ENCODE data around the gene TRMT44. TPM values are rescaled to one million over a fixed set of nuclear protein-coding genes. Genes with fewer than 3 reads are reported as not detected.

The TRMT44 gene
- total and polyA plus RNA-seq, 2 of the 13 experiments (the other 11 are each of a cell fraction or from before 2014, with no cell fraction given) = 5.8 to 8.6 TPM

DNA sequence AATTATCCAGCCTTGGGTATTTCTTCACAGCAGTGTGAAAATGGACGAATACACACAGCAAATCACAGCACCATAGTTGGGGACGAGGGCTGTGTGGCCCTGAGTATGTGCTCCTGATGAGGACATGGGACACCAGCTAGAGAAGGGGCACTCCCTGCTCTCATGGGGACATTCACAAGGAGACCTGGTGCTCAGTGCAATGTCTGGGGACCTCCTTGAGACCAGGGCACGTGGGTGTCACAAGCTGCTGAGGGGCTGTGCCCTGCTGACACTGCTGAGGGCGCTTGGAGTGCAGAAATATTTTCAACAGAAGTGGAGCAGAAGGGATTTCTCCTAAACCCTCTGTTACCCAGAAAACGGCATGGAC is 65.4 kb downstream of the TRMT44 start:
- Histone ChIP-seq H3K36me3 (replicated peaks in 1 of 2; ENCODE audit: control insufficient read depth in 1 of 2, insufficient read depth in 2 of 2, low read length in 2 of 2) (no peaks in the 10 kb centered on the region), H3K4me3 (replicated peaks in 1 of 3; ENCODE audit: insufficient read depth in 1 of 3, low read depth in 2 of 3, low read length in 3 of 3) (no peak overlapping the region), H3K9me3 (ENCODE audit: low read length) (no peaks in the 10 kb centered on the region), H3K9ac (ENCODE audit: insufficient read depth, low read depth, low read length) (no peak overlapping the region), H3K27me3 (ENCODE audit: control insufficient read depth in 1 of 2, insufficient read depth in 2 of 2, low read length in 2 of 2) (peaks cover 11 to 53% of the 10 kb centered on the region in 2 experiments; a peak in 4 of 5 replicates), H2AFZ (ENCODE audit: low read length) (no peak overlapping the region), H3K27ac (ENCODE audit: extremely low read length, insufficient read depth, low read length) (no peak overlapping the region), H3K4me1 (ENCODE audit: insufficient read depth, low read length) (peaks cover 8% of the 10 kb centered on the region), H3K79me2 (ENCODE audit: insufficient read depth, low read length) (no peaks in the 10 kb centered on the region), H3K4me2 (ENCODE audit: low read depth, low read length) (no peak overlapping the region), H4K20me1 (ENCODE audit: insufficient read depth, low read length) (no peaks in the 10 kb centered on the region)
- POLR2A ChIA-PET = no interaction called here
- 0% methylated on average over 1 of the region's 5 CpGs for WGBS (ENCODE audit: low lambda C conversion rate)
- in situ Hi-C loops (cut with HindIII; ENCODE audit: extremely low pct_ligation_motif_present, low pct_unique_long_range_greater_than_20kb) (no loop called here), intact Hi-C loops (cut with micrococcal nuclease; ENCODE audit: unreplicated experiment) (no loop called here)
- DNase-seq (ENCODE audit: low spot score) (no peak), ATAC-seq (no peak), FAIRE-seq (no peak)
- TF ChIP-seq YEATS2 (CRISPR knock-in tag; IDR thresholded peaks at IDR 0.05; ENCODE audit: borderline replicate concordance) = no peak
- no peak for TF ChIP-seq HDAC1 (CRISPR knock-in tag; IDR thresholded peaks at IDR 0.05)
- TF ChIP-seq AHR (CRISPR knock-in tag; IDR thresholded peaks at IDR 0.05) = no peak
- TF ChIP-seq ZBTB37 (CRISPR knock-in tag; IDR thresholded peaks at IDR 0.05) = no peak
- no peak for TF ChIP-seq KLF9 (CRISPR knock-in tag; IDR thresholded peaks at IDR 0.05; ENCODE audit: low read depth)
- no peak for TF ChIP-seq ZNF678 (CRISPR knock-in tag; IDR thresholded peaks at IDR 0.05)
- no peak for TF ChIP-seq KIAA2018 (CRISPR knock-in tag; IDR thresholded peaks at IDR 0.05; ENCODE audit: borderline replicate concordance)
- TF ChIP-seq, protein P1, sequence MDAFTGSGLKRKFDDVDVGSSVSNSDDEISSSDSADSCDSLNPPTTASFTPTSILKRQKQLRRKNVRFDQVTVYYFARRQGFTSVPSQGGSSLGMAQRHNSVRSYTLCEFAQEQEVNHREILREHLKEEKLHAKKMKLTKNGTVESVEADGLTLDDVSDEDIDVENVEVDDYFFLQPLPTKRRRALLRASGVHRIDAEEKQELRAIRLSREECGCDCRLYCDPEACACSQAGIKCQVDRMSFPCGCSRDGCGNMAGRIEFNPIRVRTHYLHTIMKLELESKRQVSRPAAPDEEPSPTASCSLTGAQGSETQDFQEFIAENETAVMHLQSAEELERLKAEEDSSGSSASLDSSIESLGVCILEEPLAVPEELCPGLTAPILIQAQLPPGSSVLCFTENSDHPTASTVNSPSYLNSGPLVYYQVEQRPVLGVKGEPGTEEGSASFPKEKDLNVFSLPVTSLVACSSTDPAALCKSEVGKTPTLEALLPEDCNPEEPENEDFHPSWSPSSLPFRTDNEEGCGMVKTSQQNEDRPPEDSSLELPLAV (CRISPR knock-in tag; conservative IDR thresholded peaks at IDR 0.05; ENCODE audit: low read depth) = no peak
- TF ChIP-seq ZNF512B (CRISPR knock-in tag; IDR thresholded peaks at IDR 0.05; ENCODE audit: borderline replicate concordance) = no peak
- BruUV-seq (replicated peaks) = no TSS peak
- CTCF ChIA-PET (ENCODE audit: low intra/inter-chr PET ratio, low total read pairs) = no interaction called here
